OCI-LY7 (cell line): ENCODE data around the gene TTC7B. TPM values are rescaled to one million over a fixed set of nuclear protein-coding genes. Genes with fewer than 3 reads are reported as not detected.

Source experiments
- BruUV-seq: library from RNA; stranded (reverse); fragments of 400-500 nt; replicated peaks from 2 replicates; lab custom pipeline; 2021; lab: Mats Ljungman, UMichigan
- CTCF ChIA-PET: fragments of 300-600 bp; sonication (Branson Sonifier 250); formaldehyde crosslinking; loops from one replicate; lab custom pipeline; 2022; ENCODE audit warnings: antibody characterized with exemption; ENCODE audit not compliant: unreplicated experiment; lab: Charles Lee
- POLR2A ChIA-PET: fragments of 300-600 bp; sonication (Branson Sonifier 250); formaldehyde crosslinking; loops from one replicate; lab custom pipeline; 2022; ENCODE audit warnings: antibody characterized with exemption; lab: Charles Lee
- DNase-seq: peaks from one replicate; pipeline ENCODE4 v3.0.0-alpha.2; 2015; ENCODE audit warnings: low spot score
- H2AFZ ChIP-seq: fragments of 200-600 bp; sonication (generic), shearing (Covaris generic); 2 replicates; pipeline ENCODE4 v1.6.1; 2014; ENCODE audit warnings: mild to moderate bottlenecking, antibody characterized with exemption, low read length, moderate library complexity
- H3K27ac ChIP-seq: fragments of 200-600 bp; sonication (generic); 2 replicates; pipeline ENCODE4 v1.5.1; 2014; ENCODE audit warnings: mixed run types, low read depth, mild to moderate bottlenecking, moderate library complexity, low read length, inconsistent platforms; ENCODE audit not compliant: poor library complexity, severe bottlenecking
- H3K36me3 ChIP-seq: fragments of 200-600 bp; sonication (generic); 2 replicates; pipeline ENCODE4 v1.6.1; 2014; ENCODE audit warnings: mild to moderate bottlenecking, antibody characterized with exemption, low read length, moderate library complexity, mixed read lengths; ENCODE audit not compliant: insufficient read depth
- H3K4me1 ChIP-seq: fragments of 200-600 bp; sonication (generic); 2 replicates; pipeline ENCODE4 v1.5.1; 2014; ENCODE audit warnings: mild to moderate bottlenecking, low read length; ENCODE audit not compliant: insufficient read depth, poor library complexity, severe bottlenecking
- H3K4me2 ChIP-seq: fragments of 200-600 bp; sonication (generic); 2 replicates; pipeline ENCODE4 v1.6.1; 2014; ENCODE audit warnings: mild to moderate bottlenecking, low read length
- H3K4me3 ChIP-seq: fragments of 200-600 bp; sonication (generic); 2 replicates; pipeline ENCODE4 v1.5.1; 2014; ENCODE audit warnings: mild to moderate bottlenecking, low read depth, low read length; ENCODE audit not compliant: poor library complexity, severe bottlenecking
- H3K79me2 ChIP-seq: fragments of 200-600 bp; sonication (generic); 2 replicates; pipeline ENCODE4 v1.6.1; 2016; ENCODE audit warnings: low read depth, mild to moderate bottlenecking, low read length, moderate library complexity, mixed read lengths; ENCODE audit not compliant: insufficient read depth
- H3K9me2 ChIP-seq: fragments of 200-600 bp; sonication (generic); 2 replicates; pipeline ENCODE4 v1.6.1; 2016; ENCODE audit warnings: mild to moderate bottlenecking, low read length, mixed read lengths; ENCODE audit not compliant: insufficient read depth
- H3K9me3 ChIP-seq: fragments of 200-600 bp; sonication (generic); 2 replicates; pipeline ENCODE4 v1.6.1; 2014; ENCODE audit warnings: mild to moderate bottlenecking, mixed run types, low read length, mixed read lengths
- H4K20me1 ChIP-seq: fragments of 200-600 bp; sonication (generic); 2 replicates; pipeline ENCODE4 v1.6.1; 2014; ENCODE audit warnings: mild to moderate bottlenecking, antibody characterized with exemption, low read length, moderate library complexity, mixed read lengths; ENCODE audit not compliant: insufficient read depth
- EZH2phosphoT487 ChIP-seq: fragments of 200-600 bp; sonication (generic); IDR thresholded peaks from 2 replicates; pipeline ENCODE4 v1.6.1; 2018; ENCODE audit warnings: low read depth, borderline replicate concordance, mild to moderate bottlenecking, mixed run types, antibody characterized with exemption, low read length, moderate library complexity, mixed read lengths
- intact Hi-C: fragments of 100-400 bp; cut with micrococcal nuclease; formaldehyde crosslinking; loops from one replicate; pipeline ENCODE4 v1.10.0; 2022; ENCODE audit not compliant: unreplicated experiment
- total RNA-seq, 2 experiments: library from RNA; depleted of rRNA in 1 of 2; stranded (reverse); fragments of >200 nt in 1 of 2; shearing (Covaris generic) in 1 of 2; gene quantifications; 2 replicates each; pipeline ENCODE4 v1.2.3, GENCODE V29; 2014 to 2022
- TF ChIP-seq, protein P1 (sequence below): fragments of 200-600 bp; sonication (generic); conservative IDR thresholded peaks from 2 replicates; pipeline ENCODE4 v1.5.1; 2014; ENCODE audit warnings: mild to moderate bottlenecking, antibody characterized with exemption, low read length, moderate library complexity, mixed read lengths

The TTC7B gene
- total RNA-seq, 2 experiments from 2014 or later: 0.19 to 0.51 TPM

DNA sequence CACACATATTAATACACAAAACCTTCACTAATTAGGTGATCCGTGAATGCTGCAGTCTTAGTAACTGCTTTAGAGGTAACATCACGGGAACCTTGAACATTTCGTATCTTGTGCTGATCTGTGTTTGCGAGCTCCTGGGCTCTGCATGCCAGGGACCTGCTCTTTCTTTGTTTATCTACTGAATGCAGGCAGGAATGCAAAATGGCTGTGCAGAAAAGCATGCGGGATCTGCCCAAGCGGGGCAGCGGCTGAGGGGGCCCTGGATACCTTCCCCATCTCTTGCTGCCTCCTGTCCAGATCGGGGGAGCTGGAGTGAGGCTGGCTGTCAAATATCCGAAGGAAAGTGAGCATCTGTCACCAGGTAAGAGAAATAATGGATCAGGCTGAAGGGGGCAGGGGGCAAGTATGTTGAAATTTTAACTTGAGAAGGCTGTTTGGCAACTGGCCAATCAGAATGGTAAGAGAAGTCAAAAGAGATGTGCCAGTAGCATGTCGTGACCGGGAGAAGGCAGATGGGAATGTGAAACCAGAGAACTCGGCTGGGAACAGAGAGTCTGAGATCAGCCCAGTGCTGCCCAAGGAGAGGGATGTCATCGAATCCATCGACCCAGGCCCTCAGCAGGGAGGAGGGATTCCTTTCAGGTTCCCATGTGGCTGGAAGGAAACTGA is 191.4 kb downstream of the TTC7B start:
- Histone ChIP-seq H3K79me2 (no peaks in the 10 kb centered on the region), H3K4me3 (no peak overlapping the region), H4K20me1 (no peaks in the 10 kb centered on the region), H3K27ac (no peak overlapping the region), H3K4me1 (no peaks in the 10 kb centered on the region), H2AFZ (no peak overlapping the region), H3K36me3 (no peaks in the 10 kb centered on the region), H3K9me2 (no peaks in the 10 kb centered on the region), H3K9me3 (no peaks in the 10 kb centered on the region), H3K4me2 (no peak overlapping the region)
- intact Hi-C loops: no loop called here
- no peak for TF ChIP-seq EZH2phosphoT487
- TF ChIP-seq, protein P1, sequence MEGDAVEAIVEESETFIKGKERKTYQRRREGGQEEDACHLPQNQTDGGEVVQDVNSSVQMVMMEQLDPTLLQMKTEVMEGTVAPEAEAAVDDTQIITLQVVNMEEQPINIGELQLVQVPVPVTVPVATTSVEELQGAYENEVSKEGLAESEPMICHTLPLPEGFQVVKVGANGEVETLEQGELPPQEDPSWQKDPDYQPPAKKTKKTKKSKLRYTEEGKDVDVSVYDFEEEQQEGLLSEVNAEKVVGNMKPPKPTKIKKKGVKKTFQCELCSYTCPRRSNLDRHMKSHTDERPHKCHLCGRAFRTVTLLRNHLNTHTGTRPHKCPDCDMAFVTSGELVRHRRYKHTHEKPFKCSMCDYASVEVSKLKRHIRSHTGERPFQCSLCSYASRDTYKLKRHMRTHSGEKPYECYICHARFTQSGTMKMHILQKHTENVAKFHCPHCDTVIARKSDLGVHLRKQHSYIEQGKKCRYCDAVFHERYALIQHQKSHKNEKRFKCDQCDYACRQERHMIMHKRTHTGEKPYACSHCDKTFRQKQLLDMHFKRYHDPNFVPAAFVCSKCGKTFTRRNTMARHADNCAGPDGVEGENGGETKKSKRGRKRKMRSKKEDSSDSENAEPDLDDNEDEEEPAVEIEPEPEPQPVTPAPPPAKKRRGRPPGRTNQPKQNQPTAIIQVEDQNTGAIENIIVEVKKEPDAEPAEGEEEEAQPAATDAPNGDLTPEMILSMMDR: no peak
- CTCF ChIA-PET: no interaction called here
- POLR2A ChIA-PET: interaction anchor here (1.1 kb wide), 1 partner anchor 9 kb away, joined by 3 read pairs; no protein-coding TSS in a partner anchor
- no peak for DNase-seq
- no TSS peak for BruUV-seq

DNA sequence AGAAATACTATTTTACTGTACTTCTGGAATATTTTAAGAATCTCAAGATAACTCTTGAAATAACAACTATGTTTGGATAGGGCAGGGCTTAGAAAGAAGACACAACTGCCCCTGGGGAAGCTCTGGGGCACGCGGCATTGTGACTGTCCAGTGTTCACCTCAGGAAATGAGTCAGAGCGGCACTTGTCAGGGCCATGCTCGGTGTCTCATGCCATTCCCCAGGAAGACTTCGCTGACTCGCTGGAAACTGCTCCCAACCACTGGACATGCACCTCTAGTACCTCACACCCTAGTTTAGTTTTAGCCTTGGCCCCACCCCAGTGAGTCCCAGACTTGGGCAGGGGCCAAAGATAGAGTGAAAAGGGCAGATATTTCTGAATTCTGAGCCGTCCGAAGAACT is 192.0 kb downstream of the TTC7B start:
- Histone ChIP-seq H3K4me3 (no peak overlapping the region), H3K27ac (no peak overlapping the region), H3K4me1 (no peaks in the 10 kb centered on the region), H3K9me3 (no peaks in the 10 kb centered on the region), H4K20me1 (no peaks in the 10 kb centered on the region), H2AFZ (no peak overlapping the region), H3K9me2 (no peaks in the 10 kb centered on the region), H3K4me2 (no peak overlapping the region), H3K36me3 (no peaks in the 10 kb centered on the region), H3K79me2 (no peaks in the 10 kb centered on the region)
- ChIA-PET POLR2A (interaction anchor here (1.1 kb wide), 1 partner anchor 9 kb away, joined by 3 read pairs; no protein-coding TSS in a partner anchor), CTCF (no interaction called here)
- no TSS peak for BruUV-seq
- TF ChIP-seq, protein P1: no peak
- TF ChIP-seq EZH2phosphoT487: no peak
- no peak for DNase-seq
- intact Hi-C loops: no loop called here

DNA sequence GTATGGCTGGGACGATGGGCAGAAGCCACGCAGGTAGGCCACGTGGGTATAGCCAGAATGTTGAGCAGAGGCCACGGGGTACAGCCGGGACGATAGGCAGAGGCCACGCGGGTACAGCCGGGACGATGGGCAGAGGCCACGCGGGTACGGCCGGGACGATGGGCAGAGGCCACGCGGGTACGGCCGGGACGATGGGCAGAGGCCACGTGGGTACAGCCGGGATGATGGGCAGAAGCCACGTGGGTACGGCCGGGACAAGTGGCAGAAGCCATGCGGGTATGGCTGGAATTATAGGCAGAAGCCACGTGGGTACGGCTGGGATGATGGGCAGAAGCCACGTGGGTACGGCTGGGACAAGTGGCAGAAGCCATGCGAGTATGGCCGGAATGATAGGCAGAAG is 195.0 kb downstream of the TTC7B start:
- Histone ChIP-seq H2AFZ (no peak overlapping the region), H3K27ac (no peak overlapping the region), H3K36me3 (no peaks in the 10 kb centered on the region), H3K4me3 (no peak overlapping the region), H3K9me3 (no peaks in the 10 kb centered on the region), H3K4me1 (no peaks in the 10 kb centered on the region), H3K79me2 (no peaks in the 10 kb centered on the region), H3K9me2 (no peaks in the 10 kb centered on the region), H3K4me2 (no peak overlapping the region), H4K20me1 (no peaks in the 10 kb centered on the region)
- DNase-seq: no peak
- no TSS peak for BruUV-seq
- TF ChIP-seq EZH2phosphoT487: no peak
- TF ChIP-seq, protein P1: no peak
- ChIA-PET CTCF (no interaction called here), POLR2A (no interaction called here)
- intact Hi-C loops: no loop called here
